Testis (tissue), 3 donors: ENCODE data around the gene WDFY2. TPM values are rescaled to one million over a fixed set of nuclear protein-coding genes. Genes with fewer than 3 reads are reported as not detected.

Source experiments
- DNase-seq: peaks from one replicate; pipeline ENCODE4 v3.0.0-alpha.2; 2019
- H3K27ac ChIP-seq, 2 donors: fragments of 200-600 bp; sonication (generic); one replicate each; pipeline ENCODE4 v1.5.1; 2019
- H3K27me3 ChIP-seq: fragments of 200-600 bp; sonication (generic); one replicate; pipeline ENCODE4 v1.5.1; 2019
- H3K36me3 ChIP-seq: fragments of 200-600 bp; sonication (generic); one replicate; pipeline ENCODE4 v1.5.1; 2017; ENCODE audit warnings: low read depth; ENCODE audit errors: missing control alignments
- H3K4me1 ChIP-seq: fragments of 200-600 bp; sonication (generic); one replicate; pipeline ENCODE4 v1.5.1; 2019
- H3K4me3 ChIP-seq, 2 donors: fragments of 200-600 bp; sonication (generic); one replicate each; pipeline ENCODE4 v1.5.1; 2017 to 2019
- H3K9me3 ChIP-seq: fragments of 200-600 bp; sonication (generic); one replicate; pipeline ENCODE4 v1.5.1; 2017
- CTCF ChIP-seq, 3 experiments: fragments of 450-650 bp in 2 of 3; fragments of 200-600 bp in 1 of 3; sonication (generic) in 1 of 3; IDR thresholded peaks; one replicate each; pipeline ENCODE4 v1.5.1; 2016 to 2019; ENCODE audit warnings: antibody characterized with exemption in 3 of 3, mild to moderate bottlenecking in 2 of 3, moderate library complexity in 1 of 3
- POLR2A ChIP-seq: fragments of 450-650 bp; IDR thresholded peaks from one replicate; pipeline ENCODE4 v1.6.1; 2017; ENCODE audit warnings: antibody characterized with exemption, mild to moderate bottlenecking, moderate library complexity
- WGBS, 2 donors: methylation state at CpG; one replicate each; pipeline ENCODE4 v1.1.5; 2018; 5-methylcytosine and 5-hydroxymethylcytosine counted together
- intact Hi-C: fragments of 100-400 bp; cut with DNase I; formaldehyde crosslinking; loops from one replicate; pipeline ENCODE4 v1.15.1; 2023; ENCODE audit warnings: low total_unique reads
- polyA plus RNA-seq: library from polyadenylated mRNA; stranded (reverse); fragments of 350-450 nt; fragmentation: Illumina TruSeq; extraction: RNeasy Lipid Tissue Mini Kit (QIAGEN cat#74804); gene quantifications from one replicate; pipeline ENCODE4 v1.2.3, GENCODE V29; 2014; ENCODE audit warnings: low read depth, low replicate concordance; ENCODE audit not compliant: insufficient read depth
- total RNA-seq, 2 donors: library from RNA; depleted of rRNA; stranded (reverse); fragments of >200 nt; gene quantifications; one replicate each; pipeline ENCODE4 v1.2.3, GENCODE V29; 2016

WDFY2 gene
- total and polyA plus RNA-seq, 3 donors from 2014 or later: 17.1 to 45.8 (median 36.1) TPM

GRCh38 chr13:51740698-51741097 is 156.4 kb downstream of the WDFY2 start:
- Histone ChIP-seq H3K4me1 (peaks cover 47% of the 10 kb centered on the region), H3K36me3 (no peaks in the 10 kb centered on the region), H3K4me3 (no peak overlapping the region), H3K27ac (peak overlapping the region; percentile 79 to 81), H3K9me3 (no peaks in the 10 kb centered on the region), H3K27me3 (no peaks in the 10 kb centered on the region)
- 28 to 29% methylated on average over 5 of the region's 5 CpGs for WGBS, 2 donors
- TF ChIP-seq CTCF (IDR thresholded peaks at IDR 0.05): no peak
- TF ChIP-seq POLR2A: no peak
- no peak for DNase-seq
- intact Hi-C loops: no loop called here

GRCh38 chr13:51742031-51742430 is 157.8 kb downstream of the WDFY2 start:
- intact Hi-C loops: no loop called here
- no peak for DNase-seq
- H3K27me3 ChIP-seq: no peaks in the 10 kb centered on the region
- H3K4me3 ChIP-seq: no peak overlapping the region
- no peaks in the 10 kb centered on the region for H3K36me3 ChIP-seq
- peak overlapping the region; percentile 79 to 81 for H3K27ac ChIP-seq
- WGBS, 2 donors: 64 to 81% methylated on average over 2 of the region's 2 CpGs
- peaks cover 52% of the 10 kb centered on the region for H3K4me1 ChIP-seq
- no peaks in the 10 kb centered on the region for H3K9me3 ChIP-seq
- TF ChIP-seq POLR2A (no peak), CTCF (IDR thresholded peaks at IDR 0.05) (no peak)

DNA sequence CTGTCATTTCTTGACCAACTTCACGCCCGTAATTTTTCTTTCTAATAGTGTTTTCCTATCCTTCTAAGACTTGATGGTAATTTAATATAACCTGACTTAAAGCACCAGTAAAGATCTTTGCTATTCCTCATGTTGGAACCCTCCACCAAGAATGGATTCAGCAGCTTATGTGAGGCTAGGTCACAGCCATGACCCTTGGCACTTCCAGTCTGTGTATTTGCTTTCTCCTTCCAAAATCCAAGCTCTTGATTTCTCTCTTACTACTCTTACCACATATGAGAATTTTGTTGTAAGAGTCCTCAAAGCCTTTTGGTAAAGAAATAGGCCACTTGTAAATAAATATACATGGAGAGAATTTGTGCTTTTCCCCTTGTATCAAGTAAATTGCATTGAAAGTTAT is 158.3 kb downstream of the WDFY2 start:
- Histone ChIP-seq H3K4me1 (peaks cover 58% of the 10 kb centered on the region), H3K36me3 (no peaks in the 10 kb centered on the region), H3K27ac (peak overlapping the region; percentile 57 to 79), H3K4me3 (no peak overlapping the region), H3K27me3 (no peaks in the 10 kb centered on the region), H3K9me3 (no peaks in the 10 kb centered on the region)
- TF ChIP-seq POLR2A: no peak
- no peak for TF ChIP-seq CTCF (IDR thresholded peaks at IDR 0.05)
- no peak for DNase-seq
- WGBS, 2 donors: 87 to 88% methylated on average over 2 of the region's 2 CpGs
- intact Hi-C loops: no loop called here

- intact Hi-C loops: no loop called here
- no peak for DNase-seq
- 93 to 95% methylated on average over 2 of the region's 2 CpGs for WGBS, 2 donors
These were observed 161.0 kb downstream of the WDFY2 start for GRCh38 chr13:51745243-51745642.

More at GRCh38 chr13:51745243-51745642, 161.0 kb downstream of the WDFY2 start:
- TF ChIP-seq POLR2A: no peak
- no peak for TF ChIP-seq CTCF (IDR thresholded peaks at IDR 0.05)
- Histone ChIP-seq H3K9me3 (no peaks in the 10 kb centered on the region), H3K36me3 (no peaks in the 10 kb centered on the region), H3K4me1 (peaks cover 49% of the 10 kb centered on the region), H3K27me3 (no peaks in the 10 kb centered on the region), H3K27ac (no peak overlapping the region), H3K4me3 (no peak overlapping the region)
